Fibroblast of the aortic adventitia (primary cell): Measurements from ENCODE around the gene TTC17. TPM values are rescaled to one million over a fixed set of nuclear protein-coding genes. Genes with fewer than 3 reads are reported as not detected.

Experiments
- DNase-seq: peaks from one replicate; pipeline ENCODE4 v3.0.0-alpha.2; 2010; ENCODE audit warnings: low read depth
- H3K4me3 ChIP-seq: 2 replicates; pipeline ENCODE4 v1.5.1; 2011; ENCODE audit warnings: low read depth, mild to moderate bottlenecking, control low read depth, low read length, moderate library complexity
- CTCF ChIP-seq: IDR thresholded peaks from 2 replicates; pipeline ENCODE4 v1.5.1; 2011; ENCODE audit warnings: mild to moderate bottlenecking, low read length, control low read depth, inconsistent platforms; ENCODE audit not compliant: insufficient read depth
- total RNA-seq: library from RNA; depleted of rRNA; stranded (reverse); fragments of >200 nt; gene quantifications from 2 replicates; pipeline ENCODE4 v1.2.3, GENCODE V29; 2012; ENCODE audit warnings: low replicate concordance

Gene TTC17
- total RNA-seq, 1 donor = 76.9 TPM

- DNase-seq = no peak
- no peak for TF ChIP-seq CTCF
- H3K4me3 ChIP-seq = no peak overlapping the region
Measured at GRCh38 chr11:43486141-43486540, 127.4 kb downstream of the TTC17 start.

- no peak for TF ChIP-seq CTCF
- H3K4me3 ChIP-seq = no peak overlapping the region
- DNase-seq = no peak
Measured at GRCh38 chr11:43489869-43490465, 131.2 kb downstream of the TTC17 start.

DNA sequence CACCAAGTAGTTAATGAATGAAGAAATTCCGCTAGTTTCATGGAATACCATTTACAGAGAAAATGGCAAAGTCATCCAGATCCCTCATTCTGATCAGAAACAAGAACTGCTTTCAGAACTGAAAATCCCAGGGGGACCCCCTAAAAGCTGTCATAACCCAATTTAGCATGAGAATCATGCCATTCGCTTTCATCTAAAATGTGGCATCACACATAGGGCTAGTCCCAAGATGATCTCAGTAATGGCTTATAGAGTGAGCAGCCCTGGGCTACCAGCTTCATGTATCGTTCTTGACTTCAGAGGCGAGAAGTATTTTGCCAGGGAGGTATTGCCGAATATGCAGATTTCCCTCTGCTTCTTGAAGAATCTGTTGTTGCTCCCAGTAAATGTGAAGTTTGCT is 134.0 kb downstream of the TTC17 start:
- no peak for TF ChIP-seq CTCF
- no peak for DNase-seq
- no peak overlapping the region for H3K4me3 ChIP-seq

DNA sequence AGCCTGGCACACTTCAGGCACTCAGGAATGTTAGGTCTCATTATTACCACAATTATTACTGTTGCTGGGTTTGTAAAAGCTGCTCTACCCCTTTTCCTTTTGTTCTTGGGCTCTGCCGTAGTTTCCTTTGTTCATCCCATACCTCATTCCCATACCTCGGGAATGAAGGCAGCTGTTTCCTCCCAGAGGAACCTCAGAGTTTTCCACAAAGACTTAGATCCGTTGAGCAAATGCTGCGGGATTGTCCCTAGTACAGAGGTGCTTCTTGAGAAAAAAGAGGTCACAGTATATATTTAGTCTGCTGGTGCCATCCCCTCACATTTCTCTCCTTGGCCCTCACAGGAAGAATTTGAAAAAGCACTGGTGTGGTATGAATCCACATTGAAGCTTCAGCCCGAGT is 134.7 kb downstream of the TTC17 start:
- H3K4me3 ChIP-seq = no peak overlapping the region
- no peak for TF ChIP-seq CTCF
- no peak for DNase-seq

GRCh38 chr11:43497144-43497543 is 138.4 kb downstream of the TTC17 start:
- no peak overlapping the region for H3K4me3 ChIP-seq
- no peak for DNase-seq
- TF ChIP-seq CTCF = no peak

DNA sequence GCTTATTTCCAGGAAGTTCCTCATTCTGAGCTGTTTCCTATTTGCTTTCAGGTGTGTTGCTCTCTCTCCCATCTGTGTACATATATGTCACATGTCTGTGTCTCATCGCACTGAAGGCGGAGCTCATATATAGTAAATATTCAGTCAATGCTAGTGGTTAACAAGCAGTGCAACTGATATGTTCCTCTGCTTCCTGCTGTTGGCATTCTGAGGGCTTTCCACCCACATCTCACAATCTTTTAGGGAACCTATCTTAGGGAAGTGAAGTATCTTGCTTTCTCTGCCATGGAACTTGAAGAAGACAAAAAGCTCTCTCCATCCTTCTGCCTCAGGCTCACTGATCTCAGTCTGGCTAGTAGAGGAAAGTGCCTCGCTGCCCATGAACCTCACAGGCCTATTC is 139.8 kb downstream of the TTC17 start:
- TF ChIP-seq CTCF = no peak
- DNase-seq = no peak
- H3K4me3 ChIP-seq = no peak overlapping the region

DNA sequence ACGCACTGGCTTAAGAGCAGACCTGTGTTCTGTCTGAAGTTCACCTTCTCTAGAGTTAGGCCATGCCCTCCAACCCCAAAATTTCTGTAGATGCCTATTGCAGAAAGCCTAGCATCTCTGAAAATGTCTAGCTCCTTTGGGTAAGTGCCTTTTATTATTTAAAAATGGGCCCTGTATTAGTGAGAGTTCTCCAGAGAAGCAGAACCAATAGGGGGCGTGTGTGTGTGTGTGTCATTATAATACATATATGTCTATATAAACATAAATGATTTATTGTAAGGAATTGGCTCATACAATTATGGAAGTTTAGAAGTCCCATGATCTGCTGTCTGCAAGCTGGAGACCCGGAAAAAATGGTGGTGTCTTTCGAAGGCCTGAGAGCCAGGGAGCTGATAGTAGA is 144.7 kb downstream of the TTC17 start:
- H3K4me3 ChIP-seq = no peak overlapping the region
- peak; percentile 22 for TF ChIP-seq CTCF
- no peak for DNase-seq
